Measurements from ENCODE around the gene RHBDL1.

Gene RHBDL1

DNA sequence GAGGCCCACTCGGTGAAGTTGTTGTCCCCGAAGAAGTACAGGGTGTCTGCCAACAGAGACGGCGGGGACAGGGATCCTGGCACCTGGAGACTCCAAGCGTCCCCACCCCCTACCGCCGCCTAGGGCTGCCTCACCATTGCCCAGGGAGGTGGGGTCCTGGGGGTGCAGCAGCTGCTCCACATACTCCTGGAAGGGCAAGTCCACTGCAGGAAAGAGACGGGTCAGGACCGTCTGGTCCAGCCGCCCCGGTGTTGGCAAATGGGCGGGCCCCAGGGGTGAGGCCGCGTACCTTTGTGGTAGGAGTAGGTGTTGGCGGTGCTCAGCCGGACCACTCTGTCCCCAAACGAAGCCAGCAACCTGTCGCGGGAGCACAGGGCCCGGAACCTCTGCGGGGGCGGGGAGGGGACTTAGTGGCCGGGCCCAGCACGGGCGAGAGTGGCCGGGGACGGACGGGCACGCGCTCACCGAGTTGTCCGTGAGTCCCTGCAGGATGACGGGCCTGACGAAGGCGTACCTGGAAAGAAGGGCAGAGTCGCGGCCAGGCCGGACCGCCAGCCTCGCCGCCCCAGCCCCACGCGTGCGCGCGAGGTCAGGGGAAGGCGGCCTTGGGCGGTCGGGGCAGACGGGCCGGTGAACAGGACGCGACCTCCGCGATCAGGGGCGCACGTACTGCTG is 8.1 kb downstream of the RHBDL1 start:
- TF ChIP-seq CTCF (IDR thresholded peaks at IDR 0.05; ENCODE audit: insufficient read depth, low read depth, low read length, missing control alignments), result no peak

GRCh38 chr16:684071-684794 is 8.8 kb downstream of the RHBDL1 start, which contains the start of gene JMJD8:
JMJD8 (minus strand) TSS chr16:684334; CDS start chr16:684319, 15 bp downstream.
- TF ChIP-seq CTCF (IDR thresholded peaks at IDR 0.05; ENCODE audit: insufficient read depth, low read depth, low read length, missing control alignments), result no peak
- peak within 1 kb of the TSS; percentile 57 for H3K4me3 ChIP-seq (ENCODE audit: low read length)
- DNase-seq (ENCODE audit: low read depth), result peak; percentile 98

More for the DNA sequence above, 8.1 kb downstream of the RHBDL1 start:
- peak overlapping the region; percentile 57 for H3K4me3 ChIP-seq (ENCODE audit: low read length)
- no peak for DNase-seq (ENCODE audit: low read depth)

DNA sequence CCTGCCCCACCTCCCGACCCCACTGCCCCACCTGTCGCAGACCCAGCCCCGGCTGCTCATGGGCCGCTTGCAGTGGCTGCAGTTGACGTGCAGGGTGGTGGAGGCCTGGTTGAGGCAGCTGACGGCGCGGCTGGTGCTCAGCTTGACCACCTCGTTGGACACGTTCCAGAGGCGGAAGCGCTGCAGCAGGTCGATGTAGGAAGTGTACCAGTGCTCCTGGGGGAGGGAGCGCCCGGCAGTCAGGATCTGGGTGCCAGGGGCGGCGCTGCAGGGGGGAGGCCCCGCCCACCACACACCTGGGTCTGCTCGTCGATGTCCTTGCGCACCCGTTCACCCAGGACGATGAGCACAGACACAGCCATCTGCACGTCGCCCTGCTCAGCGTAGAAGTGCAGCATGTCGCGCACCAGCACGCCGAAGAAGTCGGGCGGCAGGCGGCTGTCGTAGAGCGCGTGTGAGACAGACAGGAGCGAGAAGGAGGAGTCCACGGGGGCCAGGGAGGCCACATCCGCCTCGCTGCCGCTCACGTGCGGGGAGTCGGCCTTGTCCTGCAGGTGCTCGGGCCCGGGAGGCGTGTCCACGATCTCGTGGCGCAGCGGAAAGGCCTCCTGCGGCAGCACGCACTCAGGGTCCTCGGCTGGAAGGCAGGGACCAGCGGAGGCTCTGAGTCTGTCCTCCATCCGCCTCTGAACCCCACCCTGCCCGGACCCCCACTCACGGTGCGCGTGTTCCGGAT is 9.7 kb downstream of the RHBDL1 start:
- DNase-seq (ENCODE audit: low read depth), result no peak
- peak overlapping the region; percentile 57 for H3K4me3 ChIP-seq (ENCODE audit: low read length)
- TF ChIP-seq CTCF (IDR thresholded peaks at IDR 0.05; ENCODE audit: insufficient read depth, low read depth, low read length, missing control alignments), result no peak

DNA sequence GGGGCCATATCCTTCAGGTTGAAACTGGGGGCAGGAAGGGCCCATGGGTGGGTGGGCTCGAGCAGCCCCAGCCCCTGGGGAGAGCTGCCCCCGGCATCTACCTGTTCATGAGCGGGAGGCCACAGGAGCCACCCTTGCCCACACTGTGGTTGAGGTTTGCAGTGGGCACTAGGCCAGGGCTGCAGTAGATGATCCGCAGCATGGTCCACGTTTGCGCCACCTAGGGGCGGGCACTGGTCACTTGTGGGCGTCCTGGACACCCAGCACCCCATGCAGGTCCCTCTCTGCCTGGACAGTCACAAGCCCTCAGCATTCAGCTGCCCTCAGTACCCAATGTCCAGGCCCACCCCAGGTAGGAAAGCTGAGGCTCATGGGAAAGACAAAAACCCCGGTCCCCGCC is 10.5 kb downstream of the RHBDL1 start:
- no peak overlapping the region for H3K4me3 ChIP-seq (ENCODE audit: low read length)
- DNase-seq (ENCODE audit: low read depth), result peak; percentile 49
- peak; percentile 49 for TF ChIP-seq CTCF (IDR thresholded peaks at IDR 0.05; ENCODE audit: insufficient read depth, low read depth, low read length, missing control alignments)

- no peak overlapping the region for H3K4me3 ChIP-seq (ENCODE audit: low read length)
- no peak for TF ChIP-seq CTCF (IDR thresholded peaks at IDR 0.05; ENCODE audit: insufficient read depth, low read depth, low read length, missing control alignments)
- no peak for DNase-seq (ENCODE audit: low read depth)
Observed at GRCh38 chr16:686459-687260, 11.2 kb downstream of the RHBDL1 start.

DNA sequence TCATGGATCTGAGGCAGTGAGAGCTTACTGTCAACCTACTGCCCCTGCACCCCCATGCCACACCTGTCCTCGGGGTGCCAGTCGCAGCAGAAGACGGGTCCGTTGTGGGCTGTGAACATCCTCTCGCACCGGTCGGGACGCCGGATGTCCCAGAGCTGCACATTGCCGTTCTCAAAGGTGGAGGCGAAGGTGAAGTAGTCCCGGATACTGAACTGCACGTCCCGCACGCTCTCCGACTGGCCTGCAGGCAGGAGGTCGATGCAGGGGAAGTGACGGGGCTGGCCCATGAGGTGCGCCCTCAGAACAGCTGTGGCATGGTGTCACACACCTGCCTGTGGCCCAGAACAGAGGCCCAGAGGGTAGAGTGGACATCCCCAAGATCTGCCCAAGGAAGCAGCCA is 12.0 kb downstream of the RHBDL1 start:
- no peak overlapping the region for H3K4me3 ChIP-seq (ENCODE audit: low read length)
- no peak for TF ChIP-seq CTCF (IDR thresholded peaks at IDR 0.05; ENCODE audit: insufficient read depth, low read depth, low read length, missing control alignments)
- no peak for DNase-seq (ENCODE audit: low read depth)

All from epithelial cell of esophagus (primary cell).